Endometrial microvascular endothelial cells (primary cell): ENCODE results near the gene HTR3B. TPM values are rescaled to one million over a fixed set of nuclear protein-coding genes. Genes with fewer than 3 reads are reported as not detected.

Experiments
- in situ Hi-C: cut with HindIII; loops from 2 replicates; pipeline ENCODE4 v1.10.0; 2017; ENCODE audit warnings: low sequenced_read_pairs, low pct_unique_long_range_greater_than_20kb; ENCODE audit errors: inconsistent ontology term
- total RNA-seq: library from RNA; depleted of rRNA; stranded (reverse); fragments of >200 nt; gene quantifications from one replicate; pipeline ENCODE4 v1.2.3, GENCODE V29; 2015; ENCODE audit errors: inconsistent ontology term

Gene HTR3B
- total RNA-seq, 1 donor from 2014 or later: not detected

DNA sequence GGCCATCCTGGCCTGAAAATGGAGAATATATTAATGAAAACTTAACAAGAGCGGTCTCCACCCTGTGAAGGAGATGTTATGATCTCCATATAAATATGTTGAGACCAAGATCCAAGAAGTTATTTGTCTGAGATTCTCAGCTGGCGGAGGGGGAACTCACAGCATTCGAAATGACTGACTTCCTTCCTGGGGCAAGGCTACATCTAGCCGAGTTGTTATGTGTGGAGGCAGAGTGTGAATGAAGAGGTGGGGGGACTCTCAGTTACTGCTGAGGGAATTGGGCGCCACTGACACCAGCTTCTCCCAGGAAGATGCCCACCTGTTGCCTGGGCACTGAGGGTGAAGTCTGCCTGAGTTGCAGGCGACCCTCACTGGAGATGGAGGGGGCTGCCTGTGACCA is 76.2 kb downstream of the HTR3B start:
- in situ Hi-C loops: no loop called here

DNA sequence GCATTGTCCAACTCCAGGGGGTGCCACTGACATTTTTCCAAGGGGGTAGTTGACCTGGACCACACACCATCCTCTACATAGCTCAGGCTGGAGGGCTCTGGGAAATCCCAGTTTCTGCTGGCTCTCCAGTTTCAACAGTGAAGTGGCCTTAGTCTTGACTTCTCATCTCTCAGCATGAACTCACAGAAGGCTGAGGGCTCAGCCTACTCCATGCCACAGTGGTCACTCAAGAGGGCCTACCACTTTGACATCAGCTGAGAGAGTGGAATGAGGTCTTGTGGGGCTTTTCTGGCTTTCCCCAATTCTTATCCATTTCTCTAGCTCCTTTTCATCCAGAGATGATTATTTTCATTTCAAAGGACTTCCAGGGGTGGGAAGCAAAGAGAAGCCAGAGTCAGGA is 77.7 kb downstream of the HTR3B start:
- in situ Hi-C loops: no loop called here

GRCh38 chr11:113984781-113985180 is 80.2 kb downstream of the HTR3B start:
- in situ Hi-C loops: no loop called here

- in situ Hi-C loops: no loop called here
Observed at GRCh38 chr11:113985906-113986305, 81.3 kb downstream of the HTR3B start.

DNA sequence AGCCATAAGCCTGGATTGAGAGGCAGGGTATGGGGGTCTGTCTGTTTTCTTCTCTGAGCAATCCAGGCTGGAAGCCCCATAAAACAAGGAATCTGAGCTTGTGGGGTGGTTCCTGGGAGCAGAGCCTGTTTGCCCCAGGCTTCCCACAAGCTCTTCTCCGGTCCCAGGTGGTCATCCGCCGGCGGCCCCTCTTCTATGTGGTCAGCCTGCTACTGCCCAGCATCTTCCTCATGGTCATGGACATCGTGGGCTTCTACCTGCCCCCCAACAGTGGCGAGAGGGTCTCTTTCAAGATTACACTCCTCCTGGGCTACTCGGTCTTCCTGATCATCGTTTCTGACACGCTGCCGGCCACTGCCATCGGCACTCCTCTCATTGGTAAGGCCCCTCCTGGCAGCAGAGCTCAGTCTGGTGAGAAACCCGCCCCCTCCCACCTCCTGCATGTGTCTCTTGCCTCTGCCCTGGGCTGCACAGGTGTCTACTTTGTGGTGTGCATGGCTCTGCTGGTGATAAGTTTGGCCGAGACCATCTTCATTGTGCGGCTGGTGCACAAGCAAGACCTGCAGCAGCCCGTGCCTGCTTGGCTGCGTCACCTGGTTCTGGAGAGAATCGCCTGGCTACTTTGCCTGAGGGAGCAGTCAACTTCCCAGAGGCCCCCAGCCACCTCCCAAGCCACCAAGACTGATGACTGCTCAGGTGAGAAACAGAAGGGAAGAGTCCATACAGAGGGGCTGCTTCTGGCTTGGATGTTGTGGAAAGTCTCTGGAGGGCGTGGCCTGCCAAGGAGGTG is 82.0 kb downstream of the HTR3B start:
- in situ Hi-C loops: no loop called here

DNA sequence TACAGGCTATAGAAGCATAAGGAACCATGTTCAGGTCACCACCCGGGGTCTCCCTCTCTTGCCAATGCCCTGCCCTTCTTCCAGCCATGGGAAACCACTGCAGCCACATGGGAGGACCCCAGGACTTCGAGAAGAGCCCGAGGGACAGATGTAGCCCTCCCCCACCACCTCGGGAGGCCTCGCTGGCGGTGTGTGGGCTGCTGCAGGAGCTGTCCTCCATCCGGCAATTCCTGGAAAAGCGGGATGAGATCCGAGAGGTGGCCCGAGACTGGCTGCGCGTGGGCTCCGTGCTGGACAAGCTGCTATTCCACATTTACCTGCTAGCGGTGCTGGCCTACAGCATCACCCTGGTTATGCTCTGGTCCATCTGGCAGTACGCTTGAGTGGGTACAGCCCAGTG is 84.8 kb downstream of the HTR3B start:
- in situ Hi-C loops: no loop called here

DNA sequence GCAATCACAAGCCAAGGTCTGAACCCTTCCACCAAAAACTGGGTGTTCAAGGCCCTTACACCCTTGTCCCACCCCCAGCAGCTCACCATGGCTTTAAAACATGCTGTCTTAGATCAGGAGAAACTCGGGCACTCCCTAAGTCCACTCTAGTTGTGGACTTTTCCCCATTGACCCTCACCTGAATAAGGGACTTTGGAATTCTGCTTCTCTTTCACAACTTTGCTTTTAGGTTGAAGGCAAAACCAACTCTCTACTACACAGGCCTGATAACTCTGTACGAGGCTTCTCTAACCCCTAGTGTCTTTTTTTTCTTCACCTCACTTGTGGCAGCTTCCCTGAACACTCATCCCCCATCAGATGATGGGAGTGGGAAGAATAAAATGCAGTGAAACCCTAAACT is 85.3 kb downstream of the HTR3B start:
- in situ Hi-C loops: no loop called here

DNA sequence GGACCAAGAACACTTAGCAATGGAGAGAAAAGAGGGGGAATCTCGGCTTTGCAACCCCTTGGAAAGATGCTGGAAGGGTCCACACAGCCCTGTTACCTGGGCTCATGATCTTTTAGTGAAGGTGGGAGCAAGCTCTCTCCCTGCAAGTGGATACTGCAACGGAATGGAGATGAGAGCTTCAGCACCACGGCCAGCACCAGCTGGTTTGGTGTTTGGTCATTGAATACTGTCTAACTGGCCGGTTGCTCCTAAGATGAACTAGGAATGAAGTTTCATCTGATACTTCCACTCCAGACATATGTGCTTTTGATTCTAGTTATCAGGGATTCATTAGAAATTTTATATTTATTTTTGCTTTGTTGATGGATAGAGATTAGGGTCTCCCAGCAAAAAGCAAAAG is 86.6 kb downstream of the HTR3B start:
- in situ Hi-C loops: no loop called here

GRCh38 chr11:113991718-113992458 is 87.3 kb downstream of the HTR3B start:
- in situ Hi-C loops: no loop called here

GRCh38 chr11:113992459-113993110 is 88.0 kb downstream of the HTR3B start:
- in situ Hi-C loops: no loop called here

GRCh38 chr11:113994077-113994954 is 89.7 kb downstream of the HTR3B start:
- in situ Hi-C loops: no loop called here

Other genes starting within 250 kb of the HTR3B start
- not detected for gene TMPRSS5, start 198.5 kb upstream of the HTR3B start, total RNA-seq
- 26.6 TPM for gene ZW10, start 131.1 kb upstream of the HTR3B start, total RNA-seq
- gene CLDN25, start 125.0 kb upstream of the HTR3B start, total RNA-seq: not detected
- gene USP28, start 29.2 kb upstream of the HTR3B start, total RNA-seq: 30.3 TPM
- gene HTR3A, start 70.3 kb downstream of the HTR3B start, total RNA-seq: not detected
- 25.9 TPM for gene ZBTB16, start 154.9 kb downstream of the HTR3B start, total RNA-seq